Activated T-cell treated with anti-CD3 and anti-CD28 coated beads for 48 hours (primary cell): Measurements from ENCODE around the gene FAM83C.
A peak's percentile ranks its signal among the peaks of the same experiment; 100 is the strongest.
"Not testable (repeated sequence)": the region's sequence is repeated elsewhere in the genome, so short reads cannot be mapped to it uniquely, and the experiment has no call there.

Experiments used
- DNase-seq: peaks from one replicate; pipeline ENCODE4 v3.0.0-alpha.2; 2020; ENCODE audit warnings: low read depth

Gene FAM83C

GRCh38 chr20:35318502-35319157 is 26.4 kb upstream of the FAM83C start:
- no peak for DNase-seq

GRCh38 chr20:35317416-35318210 is 25.4 kb upstream of the FAM83C start:
- DNase-seq, result no peak

- DNase-seq, result no peak
Measured at GRCh38 chr20:35316086-35316485, 23.9 kb upstream of the FAM83C start.

GRCh38 chr20:35315632-35316020 is 23.4 kb upstream of the FAM83C start:
- DNase-seq, result not testable (repeated sequence)

GRCh38 chr20:35314816-35315631 is 22.8 kb upstream of the FAM83C start:
- no peak for DNase-seq

- no peak for DNase-seq
Measured at GRCh38 chr20:35312318-35312717, 20.1 kb upstream of the FAM83C start.

- DNase-seq, result no peak
Measured at GRCh38 chr20:35311822-35312221, 19.6 kb upstream of the FAM83C start.

- DNase-seq, result peak; percentile 72
Measured at GRCh38 chr20:35311409-35311808, 19.2 kb upstream of the FAM83C start.

GRCh38 chr20:35307666-35308653 is 15.7 kb upstream of the FAM83C start:
- DNase-seq, result no peak

GRCh38 chr20:35306931-35307517 is 14.8 kb upstream of the FAM83C start:
- peak; percentile 22 for DNase-seq

GRCh38 chr20:35305682-35306556 is 13.7 kb upstream of the FAM83C start:
- DNase-seq, result peak; percentile 80

GRCh38 chr20:35304956-35305355 is 12.7 kb upstream of the FAM83C start:
- no peak for DNase-seq

- peak; percentile 73 for DNase-seq
Measured at GRCh38 chr20:35303735-35304491, 11.7 kb upstream of the FAM83C start.

- no peak for DNase-seq
Measured at GRCh38 chr20:35303382-35303734, 11.1 kb upstream of the FAM83C start.

- no peak for DNase-seq
Measured at GRCh38 chr20:35302421-35303335, 10.5 kb upstream of the FAM83C start.

GRCh38 chr20:35301426-35301825 is 9.2 kb upstream of the FAM83C start:
- no peak for DNase-seq

GRCh38 chr20:35300469-35301262 is 8.4 kb upstream of the FAM83C start:
- no peak for DNase-seq

GRCh38 chr20:35299780-35300179 is 7.6 kb upstream of the FAM83C start:
- no peak for DNase-seq
